WTC11 (cell line): ENCODE measurements around the gene ZNF664. TPM values are rescaled to one million over a fixed set of nuclear protein-coding genes. Genes with fewer than 3 reads are reported as not detected.

Experiments used
- ATF1 ChIP-seq: sonication (generic); formaldehyde crosslinking; IDR thresholded peaks from 2 replicates; pipeline ENCODE4 v1.8.1; 2023; ENCODE audit warnings: mild to moderate bottlenecking, moderate library complexity, missing genetic modification reagents
- CBFB ChIP-seq: sonication (generic); formaldehyde crosslinking; IDR thresholded peaks from 2 replicates; pipeline ENCODE4 v1.8.1; 2022; ENCODE audit warnings: mild to moderate bottlenecking, low read depth, missing genetic modification reagents
- FOXJ3 ChIP-seq: sonication (generic); formaldehyde crosslinking; IDR thresholded peaks from 2 replicates; pipeline ENCODE4 v1.9.0; 2021; ENCODE audit warnings: missing genetic modification reagents, mild to moderate bottlenecking, borderline replicate concordance
- IRF2 ChIP-seq: sonication (generic); formaldehyde crosslinking; IDR thresholded peaks from 2 replicates; pipeline ENCODE4 v1.8.0; 2022; ENCODE audit warnings: low read depth, missing genetic modification reagents, borderline replicate concordance
- NR2C2 ChIP-seq: sonication (generic); formaldehyde crosslinking; IDR thresholded peaks from 2 replicates; pipeline ENCODE4 v1.8.0; 2022; ENCODE audit warnings: mild to moderate bottlenecking, missing genetic modification reagents
- NR3C1 ChIP-seq: sonication (generic); formaldehyde crosslinking; conservative IDR thresholded peaks from 2 replicates; pipeline ENCODE4 v1.8.1; 2023; ENCODE audit warnings: low read depth, mild to moderate bottlenecking, missing genetic modification reagents
- PRRX2 ChIP-seq: fragments of 250-450 bp; sonication (Bioruptor Pico); IDR thresholded peaks from 2 replicates; pipeline ENCODE4 v1.8.0; 2021; ENCODE audit warnings: mild to moderate bottlenecking
- TCF7 ChIP-seq: sonication (generic); formaldehyde crosslinking; IDR thresholded peaks from 2 replicates; pipeline ENCODE4 v1.8.0; 2022; ENCODE audit warnings: mild to moderate bottlenecking, low read depth, missing genetic modification reagents, moderate library complexity
- TEAD1 ChIP-seq: sonication (generic); formaldehyde crosslinking; IDR thresholded peaks from 2 replicates; pipeline ENCODE4 v1.8.0; 2022; ENCODE audit warnings: mild to moderate bottlenecking, missing genetic modification reagents
- ZNF219 ChIP-seq: sonication (generic); formaldehyde crosslinking; IDR thresholded peaks from 2 replicates; pipeline ENCODE4 v1.8.0; 2023; ENCODE audit warnings: missing genetic modification reagents, mild to moderate bottlenecking, borderline replicate concordance
- ZNF263 ChIP-seq: sonication (generic); formaldehyde crosslinking; IDR thresholded peaks from 2 replicates; pipeline ENCODE4 v1.8.1; 2022; ENCODE audit warnings: low read depth, mild to moderate bottlenecking, moderate library complexity, missing genetic modification reagents
- total RNA-seq: library from RNA; stranded (reverse); gene quantifications from 3 replicates; pipeline ENCODE4 v1.2.3, GENCODE V29; 2021
- TF ChIP-seq, protein P1 (sequence below): sonication (generic); formaldehyde crosslinking; IDR thresholded peaks from 2 replicates; pipeline ENCODE4 v1.8.0; 2023; ENCODE audit warnings: missing genetic modification reagents, mild to moderate bottlenecking, borderline replicate concordance
- TF ChIP-seq, protein P2 (sequence below): sonication (generic); formaldehyde crosslinking; IDR thresholded peaks from 2 replicates; pipeline ENCODE4 v1.8.1; 2022; ENCODE audit warnings: mild to moderate bottlenecking, missing genetic modification reagents, moderate library complexity, borderline replicate concordance
- TF ChIP-seq, protein P3 (sequence below): sonication (generic); formaldehyde crosslinking; IDR thresholded peaks from 2 replicates; pipeline ENCODE4 v1.8.1; 2022; ENCODE audit warnings: low read depth, missing genetic modification reagents, borderline replicate concordance
- TF ChIP-seq, protein P4 (sequence below): sonication (generic); formaldehyde crosslinking; IDR thresholded peaks from 2 replicates; pipeline ENCODE4 v1.8.0; 2022; ENCODE audit warnings: missing genetic modification reagents
- TF ChIP-seq, protein P5 (sequence below): sonication (generic); formaldehyde crosslinking; IDR thresholded peaks from 2 replicates; pipeline ENCODE4 v1.8.1; 2023; ENCODE audit warnings: mild to moderate bottlenecking, missing genetic modification reagents, borderline replicate concordance
- TF ChIP-seq, protein P6 (sequence below): fragments of 250-450 bp; sonication (Bioruptor Pico); IDR thresholded peaks from 2 replicates; pipeline ENCODE4 v1.8.0; 2021; ENCODE audit warnings: mild to moderate bottlenecking
- TF ChIP-seq, protein P7 (sequence below): fragments of 250-450 bp; sonication (Bioruptor Pico); IDR thresholded peaks from 2 replicates; pipeline ENCODE4 v2.1.2; 2022; ENCODE audit warnings: mild to moderate bottlenecking, moderate library complexity
- TF ChIP-seq, protein P8 (sequence below): sonication (generic); formaldehyde crosslinking; IDR thresholded peaks from 2 replicates; pipeline ENCODE4 v1.8.1; 2022; ENCODE audit warnings: mild to moderate bottlenecking, moderate library complexity, missing genetic modification reagents

The ZNF664 gene
- total RNA-seq, 1 experiment from 2014 or later, result 61.7 TPM

DNA sequence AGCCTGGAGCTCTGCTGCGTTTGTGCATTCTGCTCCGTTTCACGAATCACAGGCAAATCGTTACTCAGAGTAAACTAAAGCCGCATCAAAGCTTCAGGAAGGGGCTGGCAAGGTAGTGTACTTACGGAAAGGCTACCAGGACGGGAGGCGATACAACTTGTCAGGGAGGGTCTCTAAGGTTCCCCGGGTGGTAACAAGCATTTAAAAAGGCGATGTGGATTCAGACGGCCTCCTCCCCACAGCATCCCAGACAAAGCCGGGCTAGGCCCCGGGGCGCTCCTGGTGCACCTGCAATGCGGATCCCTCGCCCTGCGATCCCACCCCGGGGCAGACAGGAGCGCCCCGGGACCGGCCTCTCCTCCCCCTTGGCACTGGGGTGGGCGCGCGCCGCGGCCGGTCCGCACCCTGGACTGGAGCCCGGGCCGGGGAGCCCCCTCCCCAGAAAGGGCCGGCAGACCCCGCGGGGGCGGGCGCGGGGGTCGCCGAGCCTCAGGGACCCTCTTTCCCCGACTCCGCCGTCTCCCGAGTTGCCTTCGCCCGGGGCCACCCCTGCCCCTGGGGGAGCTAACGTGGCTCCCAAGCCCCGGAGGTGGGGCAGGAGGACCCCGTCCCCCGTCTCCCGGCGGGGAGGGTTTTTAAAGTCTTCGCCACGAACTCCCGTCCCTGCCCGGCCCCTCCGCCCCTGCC, 1.1 kb upstream of the ZNF664 start (continued):
- TF ChIP-seq, protein P1, sequence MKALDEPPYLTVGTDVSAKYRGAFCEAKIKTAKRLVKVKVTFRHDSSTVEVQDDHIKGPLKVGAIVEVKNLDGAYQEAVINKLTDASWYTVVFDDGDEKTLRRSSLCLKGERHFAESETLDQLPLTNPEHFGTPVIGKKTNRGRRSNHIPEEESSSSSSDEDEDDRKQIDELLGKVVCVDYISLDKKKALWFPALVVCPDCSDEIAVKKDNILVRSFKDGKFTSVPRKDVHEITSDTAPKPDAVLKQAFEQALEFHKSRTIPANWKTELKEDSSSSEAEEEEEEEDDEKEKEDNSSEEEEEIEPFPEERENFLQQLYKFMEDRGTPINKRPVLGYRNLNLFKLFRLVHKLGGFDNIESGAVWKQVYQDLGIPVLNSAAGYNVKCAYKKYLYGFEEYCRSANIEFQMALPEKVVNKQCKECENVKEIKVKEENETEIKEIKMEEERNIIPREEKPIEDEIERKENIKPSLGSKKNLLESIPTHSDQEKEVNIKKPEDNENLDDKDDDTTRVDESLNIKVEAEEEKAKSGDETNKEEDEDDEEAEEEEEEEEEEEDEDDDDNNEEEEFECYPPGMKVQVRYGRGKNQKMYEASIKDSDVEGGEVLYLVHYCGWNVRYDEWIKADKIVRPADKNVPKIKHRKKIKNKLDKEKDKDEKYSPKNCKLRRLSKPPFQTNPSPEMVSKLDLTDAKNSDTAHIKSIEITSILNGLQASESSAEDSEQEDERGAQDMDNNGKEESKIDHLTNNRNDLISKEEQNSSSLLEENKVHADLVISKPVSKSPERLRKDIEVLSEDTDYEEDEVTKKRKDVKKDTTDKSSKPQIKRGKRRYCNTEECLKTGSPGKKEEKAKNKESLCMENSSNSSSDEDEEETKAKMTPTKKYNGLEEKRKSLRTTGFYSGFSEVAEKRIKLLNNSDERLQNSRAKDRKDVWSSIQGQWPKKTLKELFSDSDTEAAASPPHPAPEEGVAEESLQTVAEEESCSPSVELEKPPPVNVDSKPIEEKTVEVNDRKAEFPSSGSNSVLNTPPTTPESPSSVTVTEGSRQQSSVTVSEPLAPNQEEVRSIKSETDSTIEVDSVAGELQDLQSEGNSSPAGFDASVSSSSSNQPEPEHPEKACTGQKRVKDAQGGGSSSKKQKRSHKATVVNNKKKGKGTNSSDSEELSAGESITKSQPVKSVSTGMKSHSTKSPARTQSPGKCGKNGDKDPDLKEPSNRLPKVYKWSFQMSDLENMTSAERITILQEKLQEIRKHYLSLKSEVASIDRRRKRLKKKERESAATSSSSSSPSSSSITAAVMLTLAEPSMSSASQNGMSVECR (CRISPR knock-in tag), result no peak
- TF ChIP-seq PRRX2 (CRISPR knock-in tag), result no peak
- TF ChIP-seq, protein P2, sequence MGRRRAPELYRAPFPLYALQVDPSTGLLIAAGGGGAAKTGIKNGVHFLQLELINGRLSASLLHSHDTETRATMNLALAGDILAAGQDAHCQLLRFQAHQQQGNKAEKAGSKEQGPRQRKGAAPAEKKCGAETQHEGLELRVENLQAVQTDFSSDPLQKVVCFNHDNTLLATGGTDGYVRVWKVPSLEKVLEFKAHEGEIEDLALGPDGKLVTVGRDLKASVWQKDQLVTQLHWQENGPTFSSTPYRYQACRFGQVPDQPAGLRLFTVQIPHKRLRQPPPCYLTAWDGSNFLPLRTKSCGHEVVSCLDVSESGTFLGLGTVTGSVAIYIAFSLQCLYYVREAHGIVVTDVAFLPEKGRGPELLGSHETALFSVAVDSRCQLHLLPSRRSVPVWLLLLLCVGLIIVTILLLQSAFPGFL, result no peak
- no peak for TF ChIP-seq CBFB (CRISPR knock-in tag)
- no peak for TF ChIP-seq IRF2 (CRISPR knock-in tag)
- TF ChIP-seq, protein P3, sequence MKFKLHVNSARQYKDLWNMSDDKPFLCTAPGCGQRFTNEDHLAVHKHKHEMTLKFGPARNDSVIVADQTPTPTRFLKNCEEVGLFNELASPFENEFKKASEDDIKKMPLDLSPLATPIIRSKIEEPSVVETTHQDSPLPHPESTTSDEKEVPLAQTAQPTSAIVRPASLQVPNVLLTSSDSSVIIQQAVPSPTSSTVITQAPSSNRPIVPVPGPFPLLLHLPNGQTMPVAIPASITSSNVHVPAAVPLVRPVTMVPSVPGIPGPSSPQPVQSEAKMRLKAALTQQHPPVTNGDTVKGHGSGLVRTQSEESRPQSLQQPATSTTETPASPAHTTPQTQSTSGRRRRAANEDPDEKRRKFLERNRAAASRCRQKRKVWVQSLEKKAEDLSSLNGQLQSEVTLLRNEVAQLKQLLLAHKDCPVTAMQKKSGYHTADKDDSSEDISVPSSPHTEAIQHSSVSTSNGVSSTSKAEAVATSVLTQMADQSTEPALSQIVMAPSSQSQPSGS (CRISPR knock-in tag), result no peak
- TF ChIP-seq NR3C1 (CRISPR knock-in tag), result no peak
- TF ChIP-seq, protein P4, sequence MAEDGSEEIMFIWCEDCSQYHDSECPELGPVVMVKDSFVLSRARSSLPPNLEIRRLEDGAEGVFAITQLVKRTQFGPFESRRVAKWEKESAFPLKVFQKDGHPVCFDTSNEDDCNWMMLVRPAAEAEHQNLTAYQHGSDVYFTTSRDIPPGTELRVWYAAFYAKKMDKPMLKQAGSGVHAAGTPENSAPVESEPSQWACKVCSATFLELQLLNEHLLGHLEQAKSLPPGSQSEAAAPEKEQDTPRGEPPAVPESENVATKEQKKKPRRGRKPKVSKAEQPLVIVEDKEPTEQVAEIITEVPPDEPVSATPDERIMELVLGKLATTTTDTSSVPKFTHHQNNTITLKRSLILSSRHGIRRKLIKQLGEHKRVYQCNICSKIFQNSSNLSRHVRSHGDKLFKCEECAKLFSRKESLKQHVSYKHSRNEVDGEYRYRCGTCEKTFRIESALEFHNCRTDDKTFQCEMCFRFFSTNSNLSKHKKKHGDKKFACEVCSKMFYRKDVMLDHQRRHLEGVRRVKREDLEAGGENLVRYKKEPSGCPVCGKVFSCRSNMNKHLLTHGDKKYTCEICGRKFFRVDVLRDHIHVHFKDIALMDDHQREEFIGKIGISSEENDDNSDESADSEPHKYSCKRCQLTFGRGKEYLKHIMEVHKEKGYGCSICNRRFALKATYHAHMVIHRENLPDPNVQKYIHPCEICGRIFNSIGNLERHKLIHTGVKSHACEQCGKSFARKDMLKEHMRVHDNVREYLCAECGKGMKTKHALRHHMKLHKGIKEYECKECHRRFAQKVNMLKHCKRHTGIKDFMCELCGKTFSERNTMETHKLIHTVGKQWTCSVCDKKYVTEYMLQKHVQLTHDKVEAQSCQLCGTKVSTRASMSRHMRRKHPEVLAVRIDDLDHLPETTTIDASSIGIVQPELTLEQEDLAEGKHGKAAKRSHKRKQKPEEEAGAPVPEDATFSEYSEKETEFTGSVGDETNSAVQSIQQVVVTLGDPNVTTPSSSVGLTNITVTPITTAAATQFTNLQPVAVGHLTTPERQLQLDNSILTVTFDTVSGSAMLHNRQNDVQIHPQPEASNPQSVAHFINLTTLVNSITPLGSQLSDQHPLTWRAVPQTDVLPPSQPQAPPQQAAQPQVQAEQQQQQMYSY (CRISPR knock-in tag), result no peak
- no peak for TF ChIP-seq FOXJ3
- TF ChIP-seq, protein P5, sequence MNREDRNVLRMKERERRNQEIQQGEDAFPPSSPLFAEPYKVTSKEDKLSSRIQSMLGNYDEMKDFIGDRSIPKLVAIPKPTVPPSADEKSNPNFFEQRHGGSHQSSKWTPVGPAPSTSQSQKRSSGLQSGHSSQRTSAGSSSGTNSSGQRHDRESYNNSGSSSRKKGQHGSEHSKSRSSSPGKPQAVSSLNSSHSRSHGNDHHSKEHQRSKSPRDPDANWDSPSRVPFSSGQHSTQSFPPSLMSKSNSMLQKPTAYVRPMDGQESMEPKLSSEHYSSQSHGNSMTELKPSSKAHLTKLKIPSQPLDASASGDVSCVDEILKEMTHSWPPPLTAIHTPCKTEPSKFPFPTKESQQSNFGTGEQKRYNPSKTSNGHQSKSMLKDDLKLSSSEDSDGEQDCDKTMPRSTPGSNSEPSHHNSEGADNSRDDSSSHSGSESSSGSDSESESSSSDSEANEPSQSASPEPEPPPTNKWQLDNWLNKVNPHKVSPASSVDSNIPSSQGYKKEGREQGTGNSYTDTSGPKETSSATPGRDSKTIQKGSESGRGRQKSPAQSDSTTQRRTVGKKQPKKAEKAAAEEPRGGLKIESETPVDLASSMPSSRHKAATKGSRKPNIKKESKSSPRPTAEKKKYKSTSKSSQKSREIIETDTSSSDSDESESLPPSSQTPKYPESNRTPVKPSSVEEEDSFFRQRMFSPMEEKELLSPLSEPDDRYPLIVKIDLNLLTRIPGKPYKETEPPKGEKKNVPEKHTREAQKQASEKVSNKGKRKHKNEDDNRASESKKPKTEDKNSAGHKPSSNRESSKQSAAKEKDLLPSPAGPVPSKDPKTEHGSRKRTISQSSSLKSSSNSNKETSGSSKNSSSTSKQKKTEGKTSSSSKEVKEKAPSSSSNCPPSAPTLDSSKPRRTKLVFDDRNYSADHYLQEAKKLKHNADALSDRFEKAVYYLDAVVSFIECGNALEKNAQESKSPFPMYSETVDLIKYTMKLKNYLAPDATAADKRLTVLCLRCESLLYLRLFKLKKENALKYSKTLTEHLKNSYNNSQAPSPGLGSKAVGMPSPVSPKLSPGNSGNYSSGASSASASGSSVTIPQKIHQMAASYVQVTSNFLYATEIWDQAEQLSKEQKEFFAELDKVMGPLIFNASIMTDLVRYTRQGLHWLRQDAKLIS, result 0 out of 2 replicates have a peak, but pooled peaks have one; percentile 53
- no peak for TF ChIP-seq ZNF263 (CRISPR knock-in tag)
- TF ChIP-seq, protein P6, sequence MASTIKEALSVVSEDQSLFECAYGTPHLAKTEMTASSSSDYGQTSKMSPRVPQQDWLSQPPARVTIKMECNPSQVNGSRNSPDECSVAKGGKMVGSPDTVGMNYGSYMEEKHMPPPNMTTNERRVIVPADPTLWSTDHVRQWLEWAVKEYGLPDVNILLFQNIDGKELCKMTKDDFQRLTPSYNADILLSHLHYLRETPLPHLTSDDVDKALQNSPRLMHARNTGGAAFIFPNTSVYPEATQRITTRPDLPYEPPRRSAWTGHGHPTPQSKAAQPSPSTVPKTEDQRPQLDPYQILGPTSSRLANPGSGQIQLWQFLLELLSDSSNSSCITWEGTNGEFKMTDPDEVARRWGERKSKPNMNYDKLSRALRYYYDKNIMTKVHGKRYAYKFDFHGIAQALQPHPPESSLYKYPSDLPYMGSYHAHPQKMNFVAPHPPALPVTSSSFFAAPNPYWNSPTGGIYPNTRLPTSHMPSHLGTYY, result no peak
- peak; percentile 49; the same call in 1 of the 2 replicates for TF ChIP-seq TEAD1 (CRISPR knock-in tag)
- no peak for TF ChIP-seq TCF7 (CRISPR knock-in tag)
- no peak for TF ChIP-seq ZNF219 (CRISPR knock-in tag)
- TF ChIP-seq NR2C2, result no peak
- no peak for TF ChIP-seq ATF1 (CRISPR knock-in tag)
- TF ChIP-seq, protein P7, sequence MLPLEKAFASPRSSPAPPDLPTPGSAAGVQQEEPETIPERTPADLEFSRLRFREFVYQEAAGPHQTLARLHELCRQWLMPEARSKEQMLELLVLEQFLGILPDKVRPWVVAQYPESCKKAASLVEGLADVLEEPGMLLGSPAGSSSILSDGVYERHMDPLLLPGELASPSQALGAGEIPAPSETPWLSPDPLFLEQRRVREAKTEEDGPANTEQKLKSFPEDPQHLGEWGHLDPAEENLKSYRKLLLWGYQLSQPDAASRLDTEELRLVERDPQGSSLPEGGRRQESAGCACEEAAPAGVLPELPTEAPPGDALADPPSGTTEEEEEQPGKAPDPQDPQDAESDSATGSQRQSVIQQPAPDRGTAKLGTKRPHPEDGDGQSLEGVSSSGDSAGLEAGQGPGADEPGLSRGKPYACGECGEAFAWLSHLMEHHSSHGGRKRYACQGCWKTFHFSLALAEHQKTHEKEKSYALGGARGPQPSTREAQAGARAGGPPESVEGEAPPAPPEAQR (CRISPR knock-in tag), result no peak
- TF ChIP-seq, protein P8, sequence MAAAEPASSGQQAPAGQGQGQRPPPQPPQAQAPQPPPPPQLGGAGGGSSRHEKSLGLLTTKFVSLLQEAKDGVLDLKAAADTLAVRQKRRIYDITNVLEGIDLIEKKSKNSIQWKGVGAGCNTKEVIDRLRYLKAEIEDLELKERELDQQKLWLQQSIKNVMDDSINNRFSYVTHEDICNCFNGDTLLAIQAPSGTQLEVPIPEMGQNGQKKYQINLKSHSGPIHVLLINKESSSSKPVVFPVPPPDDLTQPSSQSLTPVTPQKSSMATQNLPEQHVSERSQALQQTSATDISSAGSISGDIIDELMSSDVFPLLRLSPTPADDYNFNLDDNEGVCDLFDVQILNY (CRISPR knock-in tag), result no peak
